ENCODE results near the gene NXPE4. TPM values are rescaled to one million over a fixed set of nuclear protein-coding genes. Genes with fewer than 3 reads are reported as not detected.
"Not testable (repeated sequence)": the region's sequence is repeated elsewhere in the genome, so short reads cannot be mapped to it uniquely, and the experiment has no call there.

The NXPE4 gene
- total RNA-seq, 1 experiment from 2014 or later: 0.11 TPM

GRCh38 chr11:114614127-114614720, 18.6 kb upstream of the NXPE4 start (continued):
- no peak for TF ChIP-seq ZBTB43 (CRISPR knock-in tag; IDR thresholded peaks at IDR 0.05)
- TF ChIP-seq ELF4 (CRISPR knock-in tag; IDR thresholded peaks at IDR 0.05; ENCODE audit: low read depth): no peak
- no peak for TF ChIP-seq ATF6 (CRISPR knock-in tag; IDR thresholded peaks at IDR 0.05)

- H3K27ac Mint-ChIP-seq; H3K4me3 Mint-ChIP-seq; ATAC-seq; POLR2A ChIA-PET; H3K27me3 Mint-ChIP-seq (ENCODE audit: low read depth); H3K4me1 Mint-ChIP-seq; CTCF ChIA-PET; DNase-seq (ENCODE audit: low spot score): not testable (repeated sequence)
- peaks cover 99% of the 10 kb centered on the region for H3K9me3 Mint-ChIP-seq
- peaks cover 57% of the 10 kb centered on the region for H3K36me3 Mint-ChIP-seq
These were observed 17.5 kb upstream of the NXPE4 start for GRCh38 chr11:114613094-114613493.

- DNase-seq (ENCODE audit: low spot score) (no peak), ATAC-seq (no peak)
- Mint-ChIP-seq H3K4me3 (no peak overlapping the region), H3K36me3 (peaks cover 58% of the 10 kb centered on the region), H3K9me3 (peaks cover 99% of the 10 kb centered on the region), H3K27me3 (ENCODE audit: low read depth) (no peaks in the 10 kb centered on the region), H3K4me1 (no peaks in the 10 kb centered on the region), H3K27ac (no peak overlapping the region)
- TF ChIP-seq MLX (CRISPR knock-in tag; IDR thresholded peaks at IDR 0.05) (no peak), E2F1 (CRISPR knock-in tag; IDR thresholded peaks at IDR 0.05) (no peak), ZNF121 (CRISPR knock-in tag; IDR thresholded peaks at IDR 0.05) (no peak), NFYB (CRISPR knock-in tag; conservative IDR thresholded peaks at IDR 0.05; ENCODE audit: low read depth) (no peak), OVOL2 (CRISPR knock-in tag; IDR thresholded peaks at IDR 0.05; ENCODE audit: borderline replicate concordance) (no peak), ZBTB21 (CRISPR knock-in tag; IDR thresholded peaks at IDR 0.05; ENCODE audit: borderline replicate concordance) (no peak)
- ChIA-PET POLR2A (no interaction called here), CTCF (no interaction called here)
These were observed 17.1 kb upstream of the NXPE4 start for GRCh38 chr11:114612686-114613085.

GRCh38 chr11:114612199-114612598, 16.6 kb upstream of the NXPE4 start:
- H3K27ac Mint-ChIP-seq; H3K4me3 Mint-ChIP-seq; POLR2A ChIA-PET; ATAC-seq; DNase-seq (ENCODE audit: low spot score); H3K27me3 Mint-ChIP-seq (ENCODE audit: low read depth); H3K4me1 Mint-ChIP-seq; CTCF ChIA-PET: not testable (repeated sequence)
- H3K36me3 Mint-ChIP-seq: peaks cover 56% of the 10 kb centered on the region
- peaks cover 99% of the 10 kb centered on the region for H3K9me3 Mint-ChIP-seq

GRCh38 chr11:114610984-114611944, 15.7 kb upstream of the NXPE4 start:
- ATAC-seq: 0 out of 2 replicates have a peak, but pooled peaks have one; percentile 20
- DNase-seq (ENCODE audit: low spot score): no peak
- peaks cover 47% of the 10 kb centered on the region for H3K36me3 Mint-ChIP-seq
- ChIA-PET CTCF (no interaction called here), POLR2A (no interaction called here)
- H3K9me3 Mint-ChIP-seq: peaks cover 97% of the 10 kb centered on the region
- no peak overlapping the region for H3K27ac Mint-ChIP-seq
- no peak overlapping the region for H3K4me3 Mint-ChIP-seq
- H3K27me3 Mint-ChIP-seq (ENCODE audit: low read depth): no peaks in the 10 kb centered on the region
- no peaks in the 10 kb centered on the region for H3K4me1 Mint-ChIP-seq
- no peak for TF ChIP-seq AFF4 (CRISPR knock-in tag; IDR thresholded peaks at IDR 0.05; ENCODE audit: borderline replicate concordance)
- no peak for TF ChIP-seq HMGA2 (CRISPR knock-in tag; IDR thresholded peaks at IDR 0.05)
- TF ChIP-seq NFATC4 (CRISPR knock-in tag; IDR thresholded peaks at IDR 0.05): no peak
- no peak for TF ChIP-seq ZNF671 (CRISPR knock-in tag; IDR thresholded peaks at IDR 0.05)
- no peak for TF ChIP-seq HMGXB4 (CRISPR knock-in tag; IDR thresholded peaks at IDR 0.05)
